Measurements from ENCODE around the gene CCT3. TPM values are rescaled to one million over a fixed set of nuclear protein-coding genes. Genes with fewer than 3 reads are reported as not detected.

CCT3 gene
- total RNA-seq, 1 experiment from 2014 or later: 619 TPM

- ChIA-PET POLR2A (no interaction called here), RAD21 (ENCODE audit: low non-redundant PET in 1 of 2, low total read pairs in 2 of 2, uncharacterized antibody in 2 of 2, unreplicated experiment in 2 of 2) (no interaction called here), CTCF (no interaction called here)
- intact Hi-C loops (cut with micrococcal nuclease): no loop called here
- no peak overlapping the region for H2AFZ ChIP-seq (ENCODE audit: low read depth, low read length, poor library complexity, severe bottlenecking)
- H3K4me1 ChIP-seq (ENCODE audit: control insufficient read depth in 1 of 2, insufficient read depth in 2 of 2, low read length in 2 of 2): no peaks in the 10 kb centered on the region
- no peaks in the 10 kb centered on the region for H3K9me2 ChIP-seq (ENCODE audit: insufficient read depth)
- DNase-seq (ENCODE audit: low read depth, low spot score): no peak
- no peak overlapping the region for H3K27ac ChIP-seq (ENCODE audit: low read depth, low read length)
- H3K4me2 ChIP-seq (ENCODE audit: low read length): no peak overlapping the region
- no peaks in the 10 kb centered on the region for H3K27me3 ChIP-seq (ENCODE audit: insufficient read depth, low read length)
- H3K79me2 ChIP-seq (ENCODE audit: insufficient read depth, low read length): no peaks in the 10 kb centered on the region
- peaks cover 4% of the 10 kb centered on the region; the same call in 1 of the 2 replicates for H4K20me1 ChIP-seq (ENCODE audit: insufficient read depth)
- H3K36me3 ChIP-seq (ENCODE audit: control insufficient read depth in 1 of 2, insufficient read depth in 2 of 2, low read length in 2 of 2): peaks cover 8 to 16% of the 10 kb centered on the region in 2 experiments
- TF ChIP-seq REST (IDR thresholded peaks at IDR 0.05; ENCODE audit: low read depth): no peak
- no peak for TF ChIP-seq CBX3 (IDR thresholded peaks at IDR 0.05; ENCODE audit: low read depth)
- TF ChIP-seq JUND (IDR thresholded peaks at IDR 0.05): no peak
- TF ChIP-seq MAX (IDR thresholded peaks at IDR 0.05): no peak
- no peak for TF ChIP-seq FOSL1 (IDR thresholded peaks at IDR 0.05; ENCODE audit: low read depth)
- TF ChIP-seq CTCF (IDR thresholded peaks at IDR 0.05 in 2 of 3, conservative IDR thresholded peaks at IDR 0.05 in 1 of 3; ENCODE audit: borderline replicate concordance in 1 of 3, insufficient read depth in 1 of 3, low read depth in 2 of 3, low read length in 2 of 3): no peak
- no peak for TF ChIP-seq SIN3A (IDR thresholded peaks at IDR 0.05; ENCODE audit: low read depth)
- TF ChIP-seq EGR1 (IDR thresholded peaks at IDR 0.05; ENCODE audit: low read depth): no peak
- no peak for TF ChIP-seq ZBTB33 (IDR thresholded peaks at IDR 0.05; ENCODE audit: extremely low read depth, insufficient replicate concordance, low read length)
- no peak for TF ChIP-seq ZNF274 (IDR thresholded peaks at IDR 0.05; ENCODE audit: low read depth, low read length)
- no peak overlapping the region for H3K9ac ChIP-seq (ENCODE audit: low read length)
- H3K9me3 ChIP-seq (ENCODE audit: control insufficient read depth in 1 of 2, insufficient read depth in 1 of 2, low read depth in 1 of 2, low read length in 2 of 2): no peaks in the 10 kb centered on the region
- ATAC-seq: no peak
- no TSS peak for BruUV-seq (replicated peaks)
- H3K4me3 ChIP-seq (replicated peaks in 1 of 2; ENCODE audit: low read depth in 1 of 2, low read length in 2 of 2): no peak overlapping the region
Measured at GRCh38 chr1:156303241-156303640, 34.9 kb downstream of the CCT3 start.

Data from HCT116 (cell line).